Heart left ventricle (tissue), 13 donors: Measurements from ENCODE around the gene TGM4.

Experiments
- POLR2A ChIP-seq, 2 donors: fragments of 450-650 bp; IDR thresholded peaks; one replicate each; pipeline ENCODE4 v1.6.1; 2017; ENCODE audit warnings: antibody characterized with exemption in 2 of 2, mild to moderate bottlenecking in 2 of 2, moderate library complexity in 2 of 2
- TF ChIP-seq, protein P1 (sequence below), 12 donors: fragments of 200-600 bp; sonication (generic) in 4 of 12; IDR thresholded peaks; one replicate each; pipeline versions ENCODE4 v1.5.0 to v1.8.0; 2018 to 2022; ENCODE audit warnings: antibody characterized with exemption in 12 of 12, mild to moderate bottlenecking in 5 of 12
- donor health status: ischemic (EF 13 %, LVEDD 7.1; RV severe dilation, severe dysfunction).
- donor health status: DM: no; HTN: yes; CAD: no.
- donor health status: DM: no; HTN: no; CAD: no.
- donor health status: ischemic (EF 25% LVEDD 6.9; RV normal size, moderate dysfunction).
- donor health status: ischemic (EF 25% LVEDD 5.7; RV mildly dilated, moderate dysfunction).
- donor health status: ischemic (EF 35%, LVEDD 5.7; RV mildly dilated, moderate dysfunction).
- donor health status: nonischemic (EF 11% LVEDD 7.7; RV severe dilation, severe dysfunction).
- donor health status: DM: yes; HTN: yes; CAD: no.
- donor health status: PGD.
- donor health status: ischemic (EF 29% LVEDD 5.4; RV normal size, mild dysfunction).
- donor health status: nonischemic (EF 23%, LVEDD 6.1; RV moderate dilation, normal function).

DNA sequence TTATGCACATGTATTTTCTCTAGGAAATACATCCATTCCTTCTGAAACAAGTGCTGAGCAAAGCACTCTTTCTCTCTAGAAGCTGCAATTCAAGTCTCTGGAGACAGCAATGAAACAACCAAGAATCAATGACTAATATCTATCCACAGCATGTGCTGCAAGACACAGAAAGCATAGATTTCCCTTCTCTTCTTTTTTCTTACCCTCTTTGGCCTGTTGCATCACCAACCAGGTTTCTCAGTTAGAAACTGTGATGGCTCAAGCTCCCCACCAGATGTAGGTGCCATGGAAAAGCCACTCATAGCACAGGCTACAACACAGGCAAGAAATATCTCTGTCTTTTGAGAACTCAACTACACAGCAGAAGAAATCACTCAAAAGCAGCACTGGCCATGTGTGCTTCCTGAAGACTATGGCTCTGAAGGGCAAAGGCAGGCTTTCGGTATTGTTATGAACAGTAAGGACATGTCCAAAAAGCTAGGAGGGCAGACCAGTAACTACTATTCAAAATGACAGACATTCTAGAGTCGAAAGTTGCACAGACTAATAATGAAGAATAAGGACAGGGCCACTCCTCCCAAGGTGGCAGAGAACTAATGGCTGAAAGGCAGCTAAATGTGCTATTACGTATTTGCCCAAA, 86.1 kb downstream of the TGM4 start:
- TF ChIP-seq, protein P1, sequence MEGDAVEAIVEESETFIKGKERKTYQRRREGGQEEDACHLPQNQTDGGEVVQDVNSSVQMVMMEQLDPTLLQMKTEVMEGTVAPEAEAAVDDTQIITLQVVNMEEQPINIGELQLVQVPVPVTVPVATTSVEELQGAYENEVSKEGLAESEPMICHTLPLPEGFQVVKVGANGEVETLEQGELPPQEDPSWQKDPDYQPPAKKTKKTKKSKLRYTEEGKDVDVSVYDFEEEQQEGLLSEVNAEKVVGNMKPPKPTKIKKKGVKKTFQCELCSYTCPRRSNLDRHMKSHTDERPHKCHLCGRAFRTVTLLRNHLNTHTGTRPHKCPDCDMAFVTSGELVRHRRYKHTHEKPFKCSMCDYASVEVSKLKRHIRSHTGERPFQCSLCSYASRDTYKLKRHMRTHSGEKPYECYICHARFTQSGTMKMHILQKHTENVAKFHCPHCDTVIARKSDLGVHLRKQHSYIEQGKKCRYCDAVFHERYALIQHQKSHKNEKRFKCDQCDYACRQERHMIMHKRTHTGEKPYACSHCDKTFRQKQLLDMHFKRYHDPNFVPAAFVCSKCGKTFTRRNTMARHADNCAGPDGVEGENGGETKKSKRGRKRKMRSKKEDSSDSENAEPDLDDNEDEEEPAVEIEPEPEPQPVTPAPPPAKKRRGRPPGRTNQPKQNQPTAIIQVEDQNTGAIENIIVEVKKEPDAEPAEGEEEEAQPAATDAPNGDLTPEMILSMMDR (IDR thresholded peaks at IDR 0.05) = no peak
- no peak for TF ChIP-seq POLR2A (IDR thresholded peaks at IDR 0.05)
